Endothelial cell of umbilical vein (primary cell): ENCODE data around the gene SHROOM2.

ENCODE experiments used
- GATA2 ChIP-seq: IDR thresholded peaks from 2 replicates; pipeline ENCODE4 v1.7.0; 2011; ENCODE audit warnings: low read depth, mild to moderate bottlenecking, moderate library complexity, mixed read lengths, low read length; ENCODE audit not compliant: insufficient read length, insufficient read depth
- JUN ChIP-seq: IDR thresholded peaks from 2 replicates; pipeline ENCODE4 v1.6.1; 2011; ENCODE audit warnings: borderline replicate concordance, low read depth; ENCODE audit not compliant: insufficient read length, insufficient read depth
- POLR2A ChIP-seq: IDR thresholded peaks from 2 replicates; pipeline ENCODE4 v1.6.1; 2012; ENCODE audit warnings: low read depth, mild to moderate bottlenecking, control low read depth, low read length
- POLR2AphosphoS5 ChIP-seq: IDR thresholded peaks from 2 replicates; pipeline ENCODE4 v1.6.1; 2012; ENCODE audit warnings: low read depth, mild to moderate bottlenecking, control low read depth, low read length, moderate library complexity; ENCODE audit not compliant: insufficient read depth
- TF ChIP-seq, protein P1 (sequence below), 2 donors: IDR thresholded peaks; 1 replicate in 1 of 2; 2 replicates in 1 of 2; pipeline ENCODE4 v1.5.1; 2011; ENCODE audit warnings: low read length in 2 of 2, mild to moderate bottlenecking in 2 of 2, moderate library complexity in 2 of 2, control low read depth in 1 of 2, inconsistent platforms in 1 of 2, low read depth in 1 of 2; ENCODE audit not compliant: insufficient read depth in 1 of 2; ENCODE audit errors: extremely low read depth in 1 of 2
- TF ChIP-seq, protein P2 (sequence below): IDR thresholded peaks from 2 replicates; pipeline ENCODE4 v1.6.1; 2011; ENCODE audit not compliant: insufficient read depth, insufficient read length

DNA sequence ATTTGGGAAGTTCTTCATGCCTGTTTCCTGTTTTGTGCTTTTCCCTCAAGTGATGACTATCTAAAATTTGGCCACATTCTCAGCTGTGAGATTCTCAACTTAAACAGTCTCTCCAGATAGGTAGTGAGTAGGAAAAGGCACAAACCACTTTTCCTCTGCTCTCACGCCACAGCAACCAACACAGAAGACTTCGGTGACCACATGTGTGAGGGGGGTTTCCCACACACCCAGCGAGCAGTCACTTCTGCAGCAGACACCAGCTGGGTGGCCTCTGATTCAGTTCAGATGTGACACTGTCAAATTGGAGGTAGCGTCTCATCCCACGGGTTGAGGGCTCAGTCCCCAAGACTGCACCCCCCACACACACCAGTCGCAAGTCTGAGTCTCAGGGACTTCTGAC lies 155.9 kb downstream of the SHROOM2 start:
- TF ChIP-seq, protein P1, sequence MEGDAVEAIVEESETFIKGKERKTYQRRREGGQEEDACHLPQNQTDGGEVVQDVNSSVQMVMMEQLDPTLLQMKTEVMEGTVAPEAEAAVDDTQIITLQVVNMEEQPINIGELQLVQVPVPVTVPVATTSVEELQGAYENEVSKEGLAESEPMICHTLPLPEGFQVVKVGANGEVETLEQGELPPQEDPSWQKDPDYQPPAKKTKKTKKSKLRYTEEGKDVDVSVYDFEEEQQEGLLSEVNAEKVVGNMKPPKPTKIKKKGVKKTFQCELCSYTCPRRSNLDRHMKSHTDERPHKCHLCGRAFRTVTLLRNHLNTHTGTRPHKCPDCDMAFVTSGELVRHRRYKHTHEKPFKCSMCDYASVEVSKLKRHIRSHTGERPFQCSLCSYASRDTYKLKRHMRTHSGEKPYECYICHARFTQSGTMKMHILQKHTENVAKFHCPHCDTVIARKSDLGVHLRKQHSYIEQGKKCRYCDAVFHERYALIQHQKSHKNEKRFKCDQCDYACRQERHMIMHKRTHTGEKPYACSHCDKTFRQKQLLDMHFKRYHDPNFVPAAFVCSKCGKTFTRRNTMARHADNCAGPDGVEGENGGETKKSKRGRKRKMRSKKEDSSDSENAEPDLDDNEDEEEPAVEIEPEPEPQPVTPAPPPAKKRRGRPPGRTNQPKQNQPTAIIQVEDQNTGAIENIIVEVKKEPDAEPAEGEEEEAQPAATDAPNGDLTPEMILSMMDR (IDR thresholded peaks at IDR 0.05; ENCODE audit: extremely low read depth in 1 of 2, insufficient read depth in 1 of 2, low read depth in 1 of 2, low read length in 2 of 2) = no peak
- TF ChIP-seq, protein P2, sequence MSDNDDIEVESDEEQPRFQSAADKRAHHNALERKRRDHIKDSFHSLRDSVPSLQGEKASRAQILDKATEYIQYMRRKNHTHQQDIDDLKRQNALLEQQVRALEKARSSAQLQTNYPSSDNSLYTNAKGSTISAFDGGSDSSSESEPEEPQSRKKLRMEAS = no peak
- TF ChIP-seq POLR2AphosphoS5 = no peak
- no peak for TF ChIP-seq JUN
- no peak for TF ChIP-seq GATA2
- TF ChIP-seq POLR2A = no peak
